AG08396 (cell line): ENCODE measurements around the gene ZFP92.
"Not testable (repeated sequence)": the region's sequence is repeated elsewhere in the genome, so short reads cannot be mapped to it uniquely, and the experiment has no call there.

Experiments used
- DNase-seq: peaks from one replicate; pipeline ENCODE4 v3.0.0; 2012; ENCODE audit warnings: low spot score, mixed read lengths

Gene ZFP92

GRCh38 chrX:153387345-153387744 lies 23.9 kb upstream of the ZFP92 start:
- no peak for DNase-seq

GRCh38 chrX:153387987-153388721 lies 23.1 kb upstream of the ZFP92 start:
- DNase-seq, result no peak

- DNase-seq, result no peak
Measured at GRCh38 chrX:153388722-153389459, 22.4 kb upstream of the ZFP92 start.

GRCh38 chrX:153389460-153389768 lies 21.9 kb upstream of the ZFP92 start:
- not testable (repeated sequence) for DNase-seq

- DNase-seq, result no peak
Measured at GRCh38 chrX:153392642-153393321, 18.5 kb upstream of the ZFP92 start.

GRCh38 chrX:153394612-153395011 lies 16.7 kb upstream of the ZFP92 start:
- DNase-seq, result no peak

GRCh38 chrX:153395613-153396319 lies 15.5 kb upstream of the ZFP92 start:
- DNase-seq, result no peak

- no peak for DNase-seq
Measured at GRCh38 chrX:153396320-153397195, 14.7 kb upstream of the ZFP92 start.

- no peak for DNase-seq
Measured at GRCh38 chrX:153397256-153397960, 13.9 kb upstream of the ZFP92 start.

GRCh38 chrX:153398275-153398960 lies 12.9 kb upstream of the ZFP92 start:
- no peak for DNase-seq

- peak; percentile 79 for DNase-seq
Measured at GRCh38 chrX:153400146-153401132, 10.8 kb upstream of the ZFP92 start.

- DNase-seq, result no peak
Measured at GRCh38 chrX:153401133-153401764, 10.0 kb upstream of the ZFP92 start, which contains the start of gene PNMA6E. Gene PNMA6E (minus strand): TSS chrX:153401350. CDS start chrX:153398849, 2,501 bp downstream.

- DNase-seq, result not testable (repeated sequence)
Measured at GRCh38 chrX:153404333-153404732, 6.9 kb upstream of the ZFP92 start.

GRCh38 chrX:153405426-153405825 lies 5.8 kb upstream of the ZFP92 start:
- DNase-seq, result no peak

GRCh38 chrX:153406011-153406410 lies 5.3 kb upstream of the ZFP92 start:
- DNase-seq, result no peak

GRCh38 chrX:153406903-153407302 lies 4.4 kb upstream of the ZFP92 start:
- DNase-seq, result no peak

GRCh38 chrX:153407736-153408135 lies 3.5 kb upstream of the ZFP92 start:
- DNase-seq, result no peak

- no peak for DNase-seq
Measured at GRCh38 chrX:153408221-153408721, 3.0 kb upstream of the ZFP92 start.
